VCaP (cell line): ENCODE data around the gene PTPRN2.

ENCODE experiments used
- H3K27ac ChIP-seq: fragments of 450-650 bp; 2 replicates; pipeline ENCODE4 v1.5.1; 2017
- TF ChIP-seq, protein P1 (sequence below): fragments of 450-650 bp; conservative IDR thresholded peaks from 2 replicates; pipeline ENCODE4 v1.5.1; 2017; ENCODE audit warnings: mild to moderate bottlenecking, moderate library complexity

Gene PTPRN2

DNA sequence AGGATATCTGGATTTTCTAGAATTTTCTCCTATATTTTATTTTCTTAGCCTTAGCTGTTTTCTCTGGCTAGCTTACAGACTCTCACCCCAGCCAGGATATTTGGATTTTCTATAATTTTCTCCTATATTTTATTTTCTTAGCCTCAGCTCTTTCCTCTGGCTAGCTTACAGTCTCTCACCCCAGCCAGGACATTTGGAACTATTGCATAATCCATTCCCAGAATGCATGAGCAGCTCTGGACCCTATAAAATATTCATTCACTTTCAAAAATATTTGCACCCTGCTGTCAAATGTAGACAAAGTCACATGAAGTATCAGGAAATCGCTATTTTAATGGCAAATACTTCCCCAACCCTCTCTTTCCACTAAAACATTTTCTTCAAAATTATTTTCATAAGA is 952.0 kb downstream of the PTPRN2 start:
- TF ChIP-seq, protein P1, sequence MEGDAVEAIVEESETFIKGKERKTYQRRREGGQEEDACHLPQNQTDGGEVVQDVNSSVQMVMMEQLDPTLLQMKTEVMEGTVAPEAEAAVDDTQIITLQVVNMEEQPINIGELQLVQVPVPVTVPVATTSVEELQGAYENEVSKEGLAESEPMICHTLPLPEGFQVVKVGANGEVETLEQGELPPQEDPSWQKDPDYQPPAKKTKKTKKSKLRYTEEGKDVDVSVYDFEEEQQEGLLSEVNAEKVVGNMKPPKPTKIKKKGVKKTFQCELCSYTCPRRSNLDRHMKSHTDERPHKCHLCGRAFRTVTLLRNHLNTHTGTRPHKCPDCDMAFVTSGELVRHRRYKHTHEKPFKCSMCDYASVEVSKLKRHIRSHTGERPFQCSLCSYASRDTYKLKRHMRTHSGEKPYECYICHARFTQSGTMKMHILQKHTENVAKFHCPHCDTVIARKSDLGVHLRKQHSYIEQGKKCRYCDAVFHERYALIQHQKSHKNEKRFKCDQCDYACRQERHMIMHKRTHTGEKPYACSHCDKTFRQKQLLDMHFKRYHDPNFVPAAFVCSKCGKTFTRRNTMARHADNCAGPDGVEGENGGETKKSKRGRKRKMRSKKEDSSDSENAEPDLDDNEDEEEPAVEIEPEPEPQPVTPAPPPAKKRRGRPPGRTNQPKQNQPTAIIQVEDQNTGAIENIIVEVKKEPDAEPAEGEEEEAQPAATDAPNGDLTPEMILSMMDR: no peak
- H3K27ac ChIP-seq: no peak overlapping the region

DNA sequence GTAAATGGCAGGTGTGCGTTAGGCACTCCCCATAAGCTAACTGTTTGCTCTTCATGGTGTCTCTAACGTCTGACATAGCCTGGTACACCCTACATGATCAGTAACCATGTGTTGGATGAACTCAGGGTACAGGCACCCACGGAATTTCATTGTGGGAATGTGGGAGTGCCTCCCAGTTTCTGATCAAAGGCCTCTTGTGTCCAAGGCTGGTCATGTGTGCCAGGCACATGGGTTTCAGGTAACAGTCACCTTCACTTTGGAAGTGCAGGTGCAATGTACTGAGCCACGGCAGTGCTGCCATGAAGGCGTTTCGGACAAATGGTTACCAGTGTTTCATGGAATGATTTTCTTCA is 952.5 kb downstream of the PTPRN2 start:
- TF ChIP-seq, protein P1: no peak
- no peak overlapping the region for H3K27ac ChIP-seq

DNA sequence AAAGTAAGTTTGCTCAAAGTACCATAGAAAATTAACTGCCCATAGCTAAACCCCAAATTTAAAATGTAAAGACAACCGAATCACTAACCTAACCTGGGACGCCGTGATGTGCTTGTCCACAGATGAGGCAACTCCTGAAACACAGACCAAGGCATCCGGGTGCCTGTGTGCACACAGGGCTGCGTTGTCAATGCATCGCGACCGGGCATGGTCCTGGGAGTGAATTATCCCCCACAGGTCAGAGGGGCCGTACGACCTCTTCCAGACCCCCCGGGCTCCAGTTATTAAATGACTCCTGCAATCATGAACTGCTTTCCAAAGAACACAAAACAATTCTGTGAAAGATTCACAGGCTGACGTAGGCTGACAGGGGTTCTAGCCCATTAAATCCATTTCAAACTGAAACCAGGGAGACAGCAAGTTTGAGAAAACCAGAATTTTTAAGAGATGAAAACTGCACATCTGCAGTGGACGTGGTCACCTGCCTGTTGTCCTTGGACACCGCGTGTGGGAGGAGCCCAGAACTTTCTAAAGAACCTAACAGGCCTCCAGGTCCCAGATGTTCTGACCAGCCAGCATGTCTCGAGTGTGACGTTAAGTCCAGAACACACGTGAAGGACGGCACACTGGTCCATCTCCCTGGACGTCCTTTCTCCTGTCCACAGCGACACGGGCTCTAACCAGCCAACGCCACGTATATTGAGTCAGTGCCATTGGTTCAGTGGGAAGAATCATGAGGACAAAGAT is 953.0 kb downstream of the PTPRN2 start:
- TF ChIP-seq, protein P1: no peak
- H3K27ac ChIP-seq: no peak overlapping the region

DNA sequence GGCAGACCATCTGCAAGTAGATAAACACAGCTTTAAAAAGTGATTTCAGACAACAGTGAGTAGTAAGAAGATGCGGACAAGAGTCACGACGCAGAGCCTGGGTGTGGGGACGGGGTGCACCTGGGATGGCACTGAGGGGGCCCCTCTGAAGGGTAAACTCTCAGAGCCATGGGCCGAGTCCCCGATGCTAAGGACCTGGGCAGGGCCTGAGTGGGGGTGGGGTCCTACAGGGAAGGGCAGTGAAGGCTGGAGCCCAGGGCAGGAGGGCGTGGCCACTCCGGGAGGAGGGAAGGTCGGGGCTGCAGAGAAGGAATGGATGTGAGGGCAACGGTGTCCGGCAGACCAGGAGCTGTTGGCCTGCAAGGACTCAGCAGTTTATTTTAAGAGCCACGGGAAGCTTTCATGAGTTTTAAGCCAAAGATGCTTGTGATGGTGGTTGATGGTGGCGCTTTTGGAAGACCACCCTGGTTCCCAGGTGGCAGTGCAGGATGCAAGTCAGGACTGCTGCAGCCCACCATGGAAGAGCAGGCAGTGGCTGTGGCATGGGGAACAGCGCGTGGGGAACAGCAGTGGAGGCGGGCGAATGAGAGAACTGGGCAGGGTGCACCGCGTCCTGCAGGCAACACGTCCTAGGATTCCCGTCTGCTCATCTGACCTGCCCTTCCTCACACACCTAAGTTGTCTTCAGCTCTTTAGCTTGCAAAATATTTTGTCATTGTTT is 954.0 kb downstream of the PTPRN2 start:
- TF ChIP-seq, protein P1: no peak
- H3K27ac ChIP-seq: no peak overlapping the region

DNA sequence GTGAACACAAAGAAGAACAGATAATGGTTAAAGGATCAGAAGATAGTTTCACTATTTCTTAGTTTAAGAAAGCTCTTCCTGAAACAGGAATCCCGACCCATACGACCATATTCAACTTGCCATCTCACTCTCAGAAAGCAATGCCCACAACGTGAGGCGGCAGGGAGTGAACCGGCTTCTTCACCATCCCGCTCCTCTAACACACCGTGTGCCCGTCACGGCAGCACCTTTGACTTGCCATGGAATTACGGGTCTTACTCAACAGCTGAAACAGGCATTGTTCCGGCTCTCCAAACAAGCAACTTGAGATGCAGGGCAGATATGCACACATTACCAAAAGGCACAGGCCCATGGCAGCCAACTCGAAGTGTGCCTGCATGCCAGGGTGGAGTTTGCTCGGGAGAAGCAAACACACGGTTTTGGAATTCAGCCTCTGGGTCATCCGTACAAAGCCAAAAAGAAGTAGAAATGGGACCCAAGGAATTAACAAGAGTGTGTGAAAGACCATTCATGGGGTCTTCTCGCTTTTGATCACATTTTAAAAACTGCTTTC is 957.2 kb downstream of the PTPRN2 start:
- TF ChIP-seq, protein P1: no peak
- H3K27ac ChIP-seq: peak overlapping the region; percentile 61

DNA sequence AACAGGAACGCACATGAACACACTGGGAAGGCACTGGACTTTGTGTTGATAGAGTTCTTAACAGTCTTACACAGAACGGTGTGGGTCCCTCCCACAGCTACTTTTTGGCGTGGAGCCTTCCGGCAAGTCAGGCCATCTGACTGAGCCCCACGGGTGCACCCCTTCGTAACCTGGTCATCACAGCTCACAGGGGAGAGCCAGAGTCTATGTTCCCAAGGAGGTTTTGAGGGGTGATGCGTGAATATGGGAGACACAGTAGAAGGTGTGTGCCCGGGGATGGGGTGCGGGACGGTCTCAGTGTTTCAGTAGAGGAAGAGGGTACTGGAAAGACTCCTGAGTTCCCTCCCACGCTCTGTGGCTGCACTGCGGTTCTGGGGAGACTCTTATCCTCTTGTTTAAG is 959.2 kb downstream of the PTPRN2 start:
- TF ChIP-seq, protein P1: no peak

DNA sequence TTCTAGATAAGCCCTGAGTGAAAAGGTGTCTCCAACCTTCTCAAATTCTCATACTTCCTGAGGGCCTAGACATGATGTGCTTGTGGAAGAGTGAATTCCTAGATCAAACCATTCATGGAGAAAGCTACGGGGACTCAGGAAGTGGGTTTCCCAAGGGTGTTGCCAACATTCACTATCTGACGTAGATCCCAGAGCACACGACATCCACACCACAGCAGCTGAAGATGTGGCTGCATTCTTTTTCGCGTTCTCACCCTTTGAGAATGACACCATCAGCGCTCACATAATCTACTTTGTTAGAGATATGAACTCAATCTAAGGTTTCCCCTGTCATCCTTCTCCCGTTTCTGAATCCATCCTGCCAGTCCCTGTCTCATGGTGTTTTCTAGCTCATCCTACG is 960.0 kb downstream of the PTPRN2 start:
- no peak overlapping the region for H3K27ac ChIP-seq
- TF ChIP-seq, protein P1: no peak

More for the DNA sequence above, 959.2 kb downstream of the PTPRN2 start:
- H3K27ac ChIP-seq: no peak overlapping the region
